Liver (tissue), 3 donors: ENCODE results near the gene BFAR.

ENCODE experiments used
- ATF3 ChIP-seq: IDR thresholded peaks from 2 replicates; pipeline ENCODE4 v1.6.1; 2016; ENCODE audit warnings: antibody characterized with exemption
- GABPA ChIP-seq, 2 donors: IDR thresholded peaks in 1 of 2; conservative IDR thresholded peaks in 1 of 2; 2 replicates each; pipeline ENCODE4 v1.6.1; 2016; ENCODE audit warnings: antibody characterized with exemption in 2 of 2, mild to moderate bottlenecking in 1 of 2, moderate library complexity in 1 of 2
- JUND ChIP-seq, 2 donors: IDR thresholded peaks; 2 replicates each; pipeline ENCODE4 v1.6.1; 2016; ENCODE audit warnings: antibody characterized with exemption in 2 of 2
- SP1 ChIP-seq: IDR thresholded peaks from 2 replicates; pipeline ENCODE4 v1.6.1; 2018; ENCODE audit warnings: antibody characterized with exemption, mild to moderate bottlenecking
- TF ChIP-seq, protein P1 (sequence below): fragments of 150-350 bp; IDR thresholded peaks from 2 replicates; pipeline ENCODE4 v1.5.1; 2017; ENCODE audit warnings: improper control_type of control experiment, low read depth, low read length; ENCODE audit not compliant: missing input control
- donor health status: healthy.
- donor health status: healthy.

DNA sequence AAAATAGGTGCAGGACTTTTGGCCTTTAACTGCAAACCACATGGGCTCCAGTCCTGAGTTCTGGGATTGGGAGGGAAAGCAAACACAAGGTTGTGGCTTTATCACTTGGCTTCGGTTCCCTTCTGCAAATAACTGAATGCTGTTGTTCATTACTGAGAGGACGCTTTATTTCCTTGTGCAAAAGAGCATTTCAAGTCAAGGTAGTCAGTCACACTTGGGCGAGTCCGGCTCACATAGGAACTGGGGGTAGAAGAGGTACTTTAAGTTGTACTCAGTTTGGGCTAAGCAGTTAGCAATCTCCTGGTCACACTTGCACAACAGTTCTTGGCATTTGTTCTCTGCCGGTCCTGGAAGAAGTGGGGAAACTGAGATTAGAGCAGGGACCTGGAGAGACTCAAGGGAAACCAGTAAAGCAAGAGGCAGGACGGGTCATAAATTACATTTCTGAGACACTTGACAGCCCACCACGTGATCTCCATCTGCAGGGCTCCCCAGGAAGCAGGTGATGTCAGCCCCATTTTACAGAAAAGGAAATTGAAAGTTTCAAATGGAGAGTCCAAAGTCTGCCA, 39.7 kb downstream of the BFAR start:
- no peak for TF ChIP-seq ATF3
- TF ChIP-seq GABPA (IDR thresholded peaks at IDR 0.05 in 1 of 2, conservative IDR thresholded peaks at IDR 0.05 in 1 of 2) = no peak
- TF ChIP-seq, protein P1, sequence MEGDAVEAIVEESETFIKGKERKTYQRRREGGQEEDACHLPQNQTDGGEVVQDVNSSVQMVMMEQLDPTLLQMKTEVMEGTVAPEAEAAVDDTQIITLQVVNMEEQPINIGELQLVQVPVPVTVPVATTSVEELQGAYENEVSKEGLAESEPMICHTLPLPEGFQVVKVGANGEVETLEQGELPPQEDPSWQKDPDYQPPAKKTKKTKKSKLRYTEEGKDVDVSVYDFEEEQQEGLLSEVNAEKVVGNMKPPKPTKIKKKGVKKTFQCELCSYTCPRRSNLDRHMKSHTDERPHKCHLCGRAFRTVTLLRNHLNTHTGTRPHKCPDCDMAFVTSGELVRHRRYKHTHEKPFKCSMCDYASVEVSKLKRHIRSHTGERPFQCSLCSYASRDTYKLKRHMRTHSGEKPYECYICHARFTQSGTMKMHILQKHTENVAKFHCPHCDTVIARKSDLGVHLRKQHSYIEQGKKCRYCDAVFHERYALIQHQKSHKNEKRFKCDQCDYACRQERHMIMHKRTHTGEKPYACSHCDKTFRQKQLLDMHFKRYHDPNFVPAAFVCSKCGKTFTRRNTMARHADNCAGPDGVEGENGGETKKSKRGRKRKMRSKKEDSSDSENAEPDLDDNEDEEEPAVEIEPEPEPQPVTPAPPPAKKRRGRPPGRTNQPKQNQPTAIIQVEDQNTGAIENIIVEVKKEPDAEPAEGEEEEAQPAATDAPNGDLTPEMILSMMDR = no peak
- no peak for TF ChIP-seq SP1
- no peak for TF ChIP-seq JUND (IDR thresholded peaks at IDR 0.05)
